ENCODE data around the gene PSMF1. TPM values are rescaled to one million over a fixed set of nuclear protein-coding genes. Genes with fewer than 3 reads are reported as not detected.

PSMF1 gene
- polyA plus RNA-seq, 1 donor from 2014 or later: 236 TPM

GRCh38 chr20:1105599-1106194 lies 12.7 kb upstream of the PSMF1 start:
- Histone ChIP-seq H3K4me3 (ENCODE audit: low read length) (no peak overlapping the region), H3K27me3 (ENCODE audit: insufficient read depth, low read depth, low read length) (no peaks in the 10 kb centered on the region), H2AFZ (ENCODE audit: low read depth, low read length) (no peak overlapping the region), H3K27ac (ENCODE audit: low read length) (no peak overlapping the region), H3F3A (ENCODE audit: insufficient read depth, low read length, poor library complexity, severe bottlenecking) (no peaks in the 10 kb centered on the region), H3K79me2 (replicated peaks; ENCODE audit: insufficient read depth, low read length) (no peaks in the 10 kb centered on the region), H3K36me3 (ENCODE audit: insufficient read depth, low read length) (no peaks in the 10 kb centered on the region), H3K9me3 (ENCODE audit: low read length) (peaks cover 4% of the 10 kb centered on the region), H4K20me1 (ENCODE audit: insufficient read depth) (no peaks in the 10 kb centered on the region), H3K9ac (ENCODE audit: low read length) (no peak overlapping the region), H3K4me2 (ENCODE audit: low read length) (no peak overlapping the region), H3K9me2 (ENCODE audit: insufficient read depth, low read length) (no peaks in the 10 kb centered on the region)
- TF ChIP-seq CTCF (IDR thresholded peaks at IDR 0.05; ENCODE audit: poor library complexity, severe bottlenecking) (no peak), EP300 (conservative IDR thresholded peaks at IDR 0.05; ENCODE audit: poor library complexity, severe bottlenecking) (no peak), SMC3 (conservative IDR thresholded peaks at IDR 0.05; ENCODE audit: poor library complexity) (no peak), REST (IDR thresholded peaks at IDR 0.05; ENCODE audit: borderline replicate concordance) (no peak), EZH2 (IDR thresholded peaks at IDR 0.05; ENCODE audit: borderline replicate concordance, insufficient read depth, low read length, poor library complexity, severe bottlenecking) (no peak), POLR2AphosphoS5 (IDR thresholded peaks at IDR 0.05) (no peak), RAD21 (conservative IDR thresholded peaks at IDR 0.05) (no peak), TAF1 (IDR thresholded peaks at IDR 0.05; ENCODE audit: low read depth) (no peak), MXI1 (conservative IDR thresholded peaks at IDR 0.05; ENCODE audit: poor library complexity, severe bottlenecking) (no peak)

- Histone ChIP-seq H4K20me1 (ENCODE audit: insufficient read depth) (no peaks in the 10 kb centered on the region), H3K4me3 (ENCODE audit: low read length) (no peak overlapping the region), H3F3A (ENCODE audit: insufficient read depth, low read length, poor library complexity, severe bottlenecking) (no peaks in the 10 kb centered on the region), H3K9ac (ENCODE audit: low read length) (no peak overlapping the region), H3K9me3 (ENCODE audit: low read length) (peaks cover 4% of the 10 kb centered on the region), H3K79me2 (replicated peaks; ENCODE audit: insufficient read depth, low read length) (no peaks in the 10 kb centered on the region), H3K4me2 (ENCODE audit: low read length) (no peak overlapping the region), H2AFZ (ENCODE audit: low read depth, low read length) (no peak overlapping the region), H3K27ac (ENCODE audit: low read length) (no peak overlapping the region), H3K27me3 (ENCODE audit: insufficient read depth, low read depth, low read length) (no peaks in the 10 kb centered on the region), H3K9me2 (ENCODE audit: insufficient read depth, low read length) (no peaks in the 10 kb centered on the region), H3K36me3 (ENCODE audit: insufficient read depth, low read length) (no peaks in the 10 kb centered on the region)
- TF ChIP-seq TAF1 (IDR thresholded peaks at IDR 0.05; ENCODE audit: low read depth) (no peak), SMC3 (conservative IDR thresholded peaks at IDR 0.05; ENCODE audit: poor library complexity) (no peak), MXI1 (conservative IDR thresholded peaks at IDR 0.05; ENCODE audit: poor library complexity, severe bottlenecking) (no peak), EZH2 (IDR thresholded peaks at IDR 0.05; ENCODE audit: borderline replicate concordance, insufficient read depth, low read length, poor library complexity, severe bottlenecking) (no peak), REST (IDR thresholded peaks at IDR 0.05; ENCODE audit: borderline replicate concordance) (no peak), POLR2AphosphoS5 (IDR thresholded peaks at IDR 0.05) (no peak), EP300 (conservative IDR thresholded peaks at IDR 0.05; ENCODE audit: poor library complexity, severe bottlenecking) (no peak), CTCF (IDR thresholded peaks at IDR 0.05; ENCODE audit: poor library complexity, severe bottlenecking) (no peak), RAD21 (conservative IDR thresholded peaks at IDR 0.05) (no peak)
Measured at GRCh38 chr20:1107176-1107575, 11.2 kb upstream of the PSMF1 start.
